Measurements from ENCODE around the gene CCDC187. TPM values are rescaled to one million over a fixed set of nuclear protein-coding genes. Genes with fewer than 3 reads are reported as not detected.

The CCDC187 gene
- total and polyA plus RNA-seq, 2 of the 8 experiments (the other 6 are each of a cell fraction or from before 2014, with no cell fraction given), result 0.02 TPM; not detected in 1

DNA sequence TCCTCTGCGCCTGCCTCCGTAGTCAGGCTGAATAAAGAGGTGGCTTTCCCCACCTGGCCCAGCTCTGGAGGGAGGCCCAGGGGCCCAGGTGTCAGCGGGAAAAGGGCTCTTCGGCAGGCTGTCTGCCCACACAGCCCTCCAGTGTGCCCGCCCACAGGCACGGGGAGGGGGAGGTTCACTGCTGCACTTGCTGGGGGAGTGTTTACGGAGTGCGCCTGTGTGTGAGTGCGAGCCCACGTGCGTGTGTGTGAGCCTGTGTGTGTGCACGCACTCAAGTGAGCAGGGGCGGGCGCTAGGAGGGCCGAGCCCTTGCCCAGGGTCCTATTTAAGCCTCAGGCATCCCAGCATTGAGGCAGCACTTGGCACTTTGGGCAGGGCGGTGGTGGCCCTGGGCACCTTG, 48.8 kb upstream of the CCDC187 start:
- POLR2A ChIA-PET (ENCODE audit: partially characterized antibody), result no interaction called here
- no peak for DNase-seq (ENCODE audit: low read depth in 1 of 2, low spot score in 2 of 2)

More for the DNA sequence above, 48.8 kb upstream of the CCDC187 start:
- no peaks in the 10 kb centered on the region for H3K36me3 ChIP-seq (ENCODE audit: control insufficient read depth in 2 of 4, insufficient read depth in 4 of 4, low read length in 3 of 4)
- H2BK20ac ChIP-seq (ENCODE audit: low read length), result no peak overlapping the region
- no peak overlapping the region for H4K91ac ChIP-seq (replicated peaks; ENCODE audit: insufficient read length, low read length)
- CTCF ChIA-PET (ENCODE audit: partially characterized antibody), result interaction anchor here (1.2 kb wide), 1 partner anchor 13 kb away, joined by 4 read pairs; no protein-coding TSS in a partner anchor
- no peak overlapping the region for H3K4ac ChIP-seq (replicated peaks; ENCODE audit: insufficient read length, low read depth, low read length)
- H4K8ac ChIP-seq (ENCODE audit: extremely low read depth, insufficient read depth, low read length), result peak overlapping the region; percentile 68
- H3K27me3 ChIP-seq (replicated peaks in 1 of 4; ENCODE audit: control insufficient read depth in 3 of 4, extremely low read depth in 1 of 4, insufficient read depth in 3 of 4, low read length in 3 of 4), result no peaks in the 10 kb centered on the region; a peak in 2 of 7 replicates
- 88% methylated on average over 16 of the region's 16 CpGs; no CpG with 5 or more reads in 1 of the 2 experiments for WGBS, 2 experiments (ENCODE audit: extremely low coverage in 1 of 2, insufficient coverage in 1 of 2, insufficient read length in 1 of 2, insufficient replicate concordance in 2 of 2, low coverage in 1 of 2, low lambda C conversion rate in 2 of 2, missing lambda C conversion rate in 1 of 2)
- no peak overlapping the region for H2BK5ac ChIP-seq (ENCODE audit: low read depth, low read length)
- no peak overlapping the region for H3K56ac ChIP-seq (replicated peaks; ENCODE audit: insufficient read length, low read depth, low read length)
- no peak overlapping the region for H3K9ac ChIP-seq (replicated peaks in 1 of 4; ENCODE audit: extremely low read depth in 1 of 4, low read depth in 3 of 4, low read length in 3 of 4)
- no peak overlapping the region for H3K23ac ChIP-seq (ENCODE audit: insufficient read length)
- no peak overlapping the region for H3K14ac ChIP-seq (ENCODE audit: insufficient read length)
- H3K79me1 ChIP-seq (ENCODE audit: low read depth, low read length), result no peaks in the 10 kb centered on the region
- no peak overlapping the region for H2BK120ac ChIP-seq (replicated peaks; ENCODE audit: low read depth, low read length)
- no peaks in the 10 kb centered on the region for H3K79me2 ChIP-seq (ENCODE audit: control insufficient read depth in 1 of 2, insufficient read depth in 2 of 2, low read length in 2 of 2)
- H2BK15ac ChIP-seq (ENCODE audit: low read length), result no peak overlapping the region
- H2AK5ac ChIP-seq (ENCODE audit: low read depth, low read length), result no peak overlapping the region
- TF ChIP-seq HDAC2 (IDR thresholded peaks at IDR 0.05; ENCODE audit: borderline replicate concordance in 1 of 2, low read depth in 2 of 2, low read length in 2 of 2) (no peak), SP1 (IDR thresholded peaks at IDR 0.05; ENCODE audit: low read depth, low read length) (no peak), BACH1 (IDR thresholded peaks at IDR 0.05; ENCODE audit: low read length) (no peak), SP4 (IDR thresholded peaks at IDR 0.05; ENCODE audit: low read length) (no peak), CHD1 (IDR thresholded peaks at IDR 0.05; ENCODE audit: low read depth, low read length) (no peak), EGR1 (IDR thresholded peaks at IDR 0.05; ENCODE audit: borderline replicate concordance, low read depth, low read length) (no peak), MAFK (IDR thresholded peaks at IDR 0.05; ENCODE audit: low read depth, low read length) (no peak), JUND (IDR thresholded peaks at IDR 0.05; ENCODE audit: low read length) (no peak), POLR2AphosphoS5 (IDR thresholded peaks at IDR 0.05; ENCODE audit: low read depth, low read length) (no peak), RAD21 (IDR thresholded peaks at IDR 0.05 in 1 of 2, conservative IDR thresholded peaks at IDR 0.05 in 1 of 2; ENCODE audit: low read depth in 2 of 2, low read length in 2 of 2) (no peak), GABPA (IDR thresholded peaks at IDR 0.05; ENCODE audit: borderline replicate concordance, insufficient read depth, low read length) (no peak), NRF1 (IDR thresholded peaks at IDR 0.05; ENCODE audit: low read depth, low read length) (no peak)
- TF ChIP-seq, protein P1, sequence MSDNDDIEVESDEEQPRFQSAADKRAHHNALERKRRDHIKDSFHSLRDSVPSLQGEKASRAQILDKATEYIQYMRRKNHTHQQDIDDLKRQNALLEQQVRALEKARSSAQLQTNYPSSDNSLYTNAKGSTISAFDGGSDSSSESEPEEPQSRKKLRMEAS (IDR thresholded peaks at IDR 0.05), result no peak
- TF ChIP-seq, protein P2, sequence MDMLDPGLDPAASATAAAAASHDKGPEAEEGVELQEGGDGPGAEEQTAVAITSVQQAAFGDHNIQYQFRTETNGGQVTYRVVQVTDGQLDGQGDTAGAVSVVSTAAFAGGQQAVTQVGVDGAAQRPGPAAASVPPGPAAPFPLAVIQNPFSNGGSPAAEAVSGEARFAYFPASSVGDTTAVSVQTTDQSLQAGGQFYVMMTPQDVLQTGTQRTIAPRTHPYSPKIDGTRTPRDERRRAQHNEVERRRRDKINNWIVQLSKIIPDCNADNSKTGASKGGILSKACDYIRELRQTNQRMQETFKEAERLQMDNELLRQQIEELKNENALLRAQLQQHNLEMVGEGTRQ (IDR thresholded peaks at IDR 0.05; ENCODE audit: low read length), result no peak
- H4K5ac ChIP-seq (ENCODE audit: insufficient read length, low read depth, low read length), result no peak overlapping the region
- no peak overlapping the region for H3K27ac ChIP-seq (ENCODE audit: low read depth, low read length)
- no peak overlapping the region for H2AFZ ChIP-seq (ENCODE audit: low read length)
- H3K4me3 ChIP-seq (ENCODE audit: extremely low read depth in 1 of 4, insufficient read depth in 2 of 4, low read depth in 3 of 4, low read length in 4 of 4), result no peak overlapping the region
- no peaks in the 10 kb centered on the region for H3K23me2 ChIP-seq (ENCODE audit: low read depth, low read length)
- no peak overlapping the region for H3K18ac ChIP-seq (ENCODE audit: extremely low read depth, low read length)
- H3K4me2 ChIP-seq (ENCODE audit: insufficient read depth in 1 of 2, low read depth in 2 of 2, low read length in 2 of 2), result no peak overlapping the region
- H3K4me1 ChIP-seq (replicated peaks in 1 of 4; ENCODE audit: control insufficient read depth in 3 of 4, insufficient read depth in 4 of 4, low read length in 3 of 4), result no peaks in the 10 kb centered on the region
- H3K9me3 ChIP-seq (ENCODE audit: insufficient read depth in 2 of 2, low read depth in 1 of 2, low read length in 1 of 2), result no peaks in the 10 kb centered on the region
- no peak overlapping the region for H2BK12ac ChIP-seq (ENCODE audit: low read depth, low read length)
- FAIRE-seq, result no peak
- H4K20me1 ChIP-seq (replicated peaks in 1 of 2; ENCODE audit: control insufficient read depth in 1 of 2, insufficient read depth in 2 of 2, low read length in 2 of 2), result no peaks in the 10 kb centered on the region
